Naive thymus-derived CD4-positive, alpha-beta T cell (primary cell): ENCODE results near the gene NEDD4L. TPM values are rescaled to one million over a fixed set of nuclear protein-coding genes. Genes with fewer than 3 reads are reported as not detected.
"Not testable (repeated sequence)": the region's sequence is repeated elsewhere in the genome, so short reads cannot be mapped to it uniquely, and the experiment has no call there.

Experiments used
- ATAC-seq: fragments of 150-1000 bp; cut with Tn5 transposase; 2 replicates; pipeline ENCODE4 v1.10.0; 2021; ENCODE audit warnings: mild to moderate bottlenecking, moderate library complexity
- CTCF ChIA-PET: fragments of 350-600 bp; sonication (Branson Sonifier 250); formaldehyde crosslinking; loops from one replicate; lab custom pipeline; 2021; ENCODE audit warnings: antibody characterized with exemption; lab: Charles Lee
- POLR2A ChIA-PET: fragments of 350-600 bp; sonication (Branson Sonifier 250); formaldehyde crosslinking; loops from one replicate; lab custom pipeline; 2021; ENCODE audit warnings: antibody characterized with exemption, inconsistent platforms; lab: Charles Lee
- DNase-seq, 9 donors: peaks; one replicate each; pipeline versions ENCODE4 v3.0.0 to v3.0.0-alpha.2; 2020 to 2022; ENCODE audit warnings: mixed read lengths in 1 of 9
- H3K27ac ChIP-seq: one replicate; pipeline ENCODE4 v1.7.0; 2013; ENCODE audit warnings: mild to moderate bottlenecking, low read depth, low read length, moderate library complexity
- H3K27me3 ChIP-seq, 2 donors: one replicate each; pipeline ENCODE4 v1.7.0; 2013; ENCODE audit warnings: low read length in 2 of 2, mild to moderate bottlenecking in 2 of 2, moderate library complexity in 2 of 2; ENCODE audit not compliant: control insufficient read depth in 2 of 2, insufficient read depth in 2 of 2
- H3K36me3 ChIP-seq, 3 experiments: 1 replicate in 2 of 3; 2 replicates in 1 of 3; pipeline ENCODE4 v1.7.0; 2013; ENCODE audit warnings: low read length in 3 of 3, mild to moderate bottlenecking in 3 of 3, moderate library complexity in 1 of 3; ENCODE audit not compliant: insufficient read depth in 3 of 3, control insufficient read depth in 2 of 3
- H3K4me1 ChIP-seq, 2 donors: one replicate each; pipeline ENCODE4 v1.7.0; 2013; ENCODE audit warnings: low read length in 2 of 2, mild to moderate bottlenecking in 2 of 2, moderate library complexity in 1 of 2; ENCODE audit not compliant: control insufficient read depth in 2 of 2, insufficient read depth in 2 of 2
- H3K4me3 ChIP-seq: 2 replicates; pipeline ENCODE4 v1.7.0; 2013; ENCODE audit warnings: mild to moderate bottlenecking, low read length
- H3K9me3 ChIP-seq, 3 experiments: 1 replicate in 2 of 3; 2 replicates in 1 of 3; pipeline ENCODE4 v1.7.0; 2013; ENCODE audit warnings: low read length in 3 of 3; ENCODE audit not compliant: control insufficient read depth in 2 of 3
- H3K27ac Mint-ChIP-seq, 9 donors: one replicate each; pipeline ENCODE4 v1.8.0; 2020 to 2022; ENCODE audit warnings: mixed read lengths in 9 of 9, mild to moderate bottlenecking in 8 of 9, moderate library complexity in 5 of 9, inconsistent platforms in 2 of 9
- H3K27me3 Mint-ChIP-seq, 5 donors: one replicate each; pipeline ENCODE4 v1.8.0; 2021 to 2022; ENCODE audit warnings: mixed read lengths in 5 of 5, mild to moderate bottlenecking in 1 of 5
- H3K36me3 Mint-ChIP-seq, 5 donors: one replicate each; pipeline ENCODE4 v1.8.0; 2020 to 2022; ENCODE audit warnings: mixed read lengths in 5 of 5, mild to moderate bottlenecking in 3 of 5, inconsistent platforms in 1 of 5
- H3K4me1 Mint-ChIP-seq, 7 donors: one replicate each; pipeline ENCODE4 v1.8.0; 2020 to 2022; ENCODE audit warnings: mixed read lengths in 7 of 7, mild to moderate bottlenecking in 3 of 7, inconsistent platforms in 1 of 7
- H3K4me3 Mint-ChIP-seq, 10 donors: one replicate each; pipeline ENCODE4 v1.8.0; 2020 to 2022; ENCODE audit warnings: mild to moderate bottlenecking in 10 of 10, mixed read lengths in 10 of 10, moderate library complexity in 6 of 10, inconsistent platforms in 2 of 10
- H3K9me3 Mint-ChIP-seq, 11 donors: one replicate each; pipeline ENCODE4 v1.8.0; 2020 to 2022; ENCODE audit warnings: mixed read lengths in 11 of 11, mild to moderate bottlenecking in 4 of 11, inconsistent platforms in 1 of 11, moderate library complexity in 1 of 11
- intact Hi-C, 2 donors: fragments of 100-400 bp; cut with micrococcal nuclease; formaldehyde crosslinking; loops; one replicate each; pipeline ENCODE4 v1.15.1; 2023
- polyA plus RNA-seq, 2 donors: library from polyadenylated mRNA; unstranded; fragments of 300-500 nt; fragmentation: Illumina TruSeq; gene quantifications; one replicate each; pipeline ENCODE4 v1.2.3, GENCODE V29; 2021
- total RNA-seq, 6 experiments: library from RNA in 5 of 6; stranded (reverse) in 5 of 6; gene quantifications; 1 replicate in 5 of 6; 2 replicates in 1 of 6; pipeline ENCODE4 v1.2.3 and lab custom pipeline; 2021 to 2026

The NEDD4L gene
- total and polyA plus RNA-seq, 7 experiments from 2014 or later: 1.1 to 10.3 (median 4.2) TPM

DNA sequence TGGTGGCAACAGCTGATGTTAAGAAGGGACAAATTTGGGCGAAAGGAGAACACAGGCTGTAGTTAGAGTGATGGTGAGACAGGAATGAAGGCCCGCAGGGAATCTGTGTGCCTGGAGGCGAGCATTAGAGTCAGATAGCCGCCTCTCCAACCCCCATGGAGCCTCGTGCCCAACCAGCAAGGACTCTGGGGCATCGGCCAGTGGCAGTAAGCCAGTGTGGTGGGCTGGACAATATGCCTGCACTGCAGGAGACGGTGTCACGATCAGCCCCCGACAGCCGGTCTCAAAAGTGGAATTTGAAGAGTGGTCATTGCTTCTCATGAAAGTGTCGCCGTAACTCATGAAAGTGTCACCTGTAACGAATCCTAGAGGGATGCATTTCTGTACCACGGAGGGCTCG, 335.4 kb downstream of the NEDD4L start:
- H3K27me3 ChIP-seq: no peaks in the 10 kb centered on the region
- H3K9me3 ChIP-seq: no peaks in the 10 kb centered on the region
- DNase-seq (no peak), ATAC-seq (no peak)
- H3K36me3 Mint-ChIP-seq: peaks cover 0 to 9% (median 4%) of the 10 kb centered on the region in 5 donors
- no peak overlapping the region for H3K27ac Mint-ChIP-seq
- ChIA-PET POLR2A (no interaction called here), CTCF (no interaction called here)
- H3K9me3 Mint-ChIP-seq: no peaks in the 10 kb centered on the region
- H3K4me3 ChIP-seq: no peak overlapping the region
- intact Hi-C loops: no loop called here
- no peaks in the 10 kb centered on the region for H3K27me3 Mint-ChIP-seq
- H3K4me3 Mint-ChIP-seq: no peak overlapping the region
- H3K4me1 Mint-ChIP-seq: peaks cover 0 to 4% (median 0%) of the 10 kb centered on the region in 7 donors
- no peaks in the 10 kb centered on the region for H3K4me1 ChIP-seq
- H3K36me3 ChIP-seq: no peaks in the 10 kb centered on the region
- no peak overlapping the region for H3K27ac ChIP-seq

DNA sequence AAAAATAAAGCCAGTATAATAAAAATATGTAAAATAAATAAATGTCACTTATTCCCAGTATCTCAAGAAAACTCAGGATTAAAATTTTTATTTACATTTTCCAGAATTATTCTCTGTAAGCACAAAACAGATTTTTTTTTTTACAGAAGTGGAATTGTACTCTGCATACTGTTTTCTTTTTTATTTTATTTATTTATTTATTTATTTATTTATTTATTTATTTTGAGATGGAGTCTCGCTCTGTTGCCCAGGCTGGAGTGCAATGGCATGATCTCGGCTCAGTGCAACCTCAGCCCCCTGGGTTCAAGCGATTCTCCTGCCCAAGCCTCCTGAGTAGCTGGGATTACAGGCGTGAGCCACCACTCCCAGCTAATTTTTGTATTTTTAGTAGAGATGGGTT, 336.1 kb downstream of the NEDD4L start:
- H3K27ac Mint-ChIP-seq, H3K36me3 ChIP-seq, CTCF ChIA-PET, H3K27ac ChIP-seq, H3K27me3 ChIP-seq, H3K9me3 ChIP-seq, H3K4me1 ChIP-seq, POLR2A ChIA-PET, H3K4me3 Mint-ChIP-seq, ATAC-seq, H3K9me3 Mint-ChIP-seq, intact Hi-C loops, H3K27me3 Mint-ChIP-seq, H3K4me3 ChIP-seq, DNase-seq, H3K4me1 Mint-ChIP-seq: not testable (repeated sequence)
- peaks cover 0 to 11% (median 4%) of the 10 kb centered on the region in 5 donors for H3K36me3 Mint-ChIP-seq

DNA sequence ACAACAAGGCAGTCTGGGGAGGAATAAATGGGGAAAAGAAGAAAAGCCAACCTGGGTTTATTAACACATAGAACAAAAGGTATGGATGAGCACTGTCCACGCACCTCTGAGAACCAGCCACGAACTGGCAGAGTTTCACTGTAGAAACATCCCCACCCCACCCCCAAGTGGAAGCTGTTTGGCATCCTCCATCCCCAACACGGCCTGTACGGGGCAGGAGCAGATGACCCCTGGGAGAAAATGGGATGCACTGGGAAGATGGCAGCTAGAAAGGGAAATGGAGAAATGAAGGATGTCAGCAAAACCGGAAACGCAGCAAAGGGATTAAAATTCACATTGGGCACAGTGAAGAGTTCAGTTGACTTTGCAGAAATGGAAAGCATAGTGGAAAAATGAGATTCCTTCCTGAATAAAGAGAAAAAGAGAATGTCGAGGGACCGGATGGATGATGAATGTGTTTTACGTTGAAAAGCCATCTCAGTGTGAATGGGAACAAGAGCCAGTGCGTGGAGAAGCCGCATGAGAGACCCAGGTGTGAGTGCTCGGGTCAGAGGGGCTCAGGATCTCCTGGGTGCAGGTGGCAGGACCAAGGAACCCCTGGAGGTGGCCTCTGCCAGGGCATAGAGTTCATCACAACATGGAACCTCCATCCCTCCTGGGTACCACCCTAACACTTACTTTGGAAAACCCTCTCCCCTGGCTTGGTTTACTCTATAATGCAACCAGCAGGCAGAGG, 337.8 kb downstream of the NEDD4L start:
- Histone ChIP-seq H3K27me3 (no peaks in the 10 kb centered on the region), H3K4me1 (no peaks in the 10 kb centered on the region), H3K4me3 (no peak overlapping the region), H3K36me3 (no peaks in the 10 kb centered on the region), H3K9me3 (no peaks in the 10 kb centered on the region), H3K27ac (no peak overlapping the region)
- ATAC-seq (no peak), DNase-seq (no peak)
- POLR2A ChIA-PET: no interaction called here
- Mint-ChIP-seq H3K36me3 (peaks cover 0 to 11% (median 3%) of the 10 kb centered on the region in 5 donors), H3K4me3 (no peak overlapping the region), H3K4me1 (peaks cover 0 to 2% (median 0%) of the 10 kb centered on the region in 7 donors), H3K9me3 (no peaks in the 10 kb centered on the region), H3K27me3 (no peaks in the 10 kb centered on the region), H3K27ac (peak overlapping the region in 1 of 9 donors; percentile 3)
- CTCF ChIA-PET: no interaction called here
- intact Hi-C loops: no loop called here

DNA sequence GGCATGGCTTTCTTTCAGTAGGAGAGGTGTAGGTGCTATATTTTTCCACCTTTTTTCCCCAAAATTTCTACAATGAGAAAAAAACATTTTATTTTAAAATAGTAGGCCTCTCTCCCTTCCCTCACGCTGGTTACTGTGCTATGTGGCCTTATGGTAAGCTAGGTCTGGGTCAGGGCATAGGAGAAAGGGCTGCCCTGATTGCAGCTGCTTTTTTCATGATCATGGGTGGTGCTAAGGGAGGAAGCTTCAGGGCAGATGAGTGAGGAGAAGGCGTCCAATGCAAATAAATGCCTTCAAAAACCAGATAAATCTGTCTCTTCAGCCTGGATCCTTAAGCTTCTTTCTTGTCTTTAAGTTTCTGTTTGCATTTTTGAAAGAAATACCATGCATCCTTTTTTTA, 338.4 kb downstream of the NEDD4L start:
- ChIA-PET CTCF (no interaction called here), POLR2A (no interaction called here)
- Mint-ChIP-seq H3K9me3 (no peaks in the 10 kb centered on the region), H3K36me3 (peaks cover 0 to 9% (median 3%) of the 10 kb centered on the region in 5 donors), H3K27me3 (no peaks in the 10 kb centered on the region), H3K4me3 (no peak overlapping the region), H3K4me1 (no peaks in the 10 kb centered on the region), H3K27ac (no peak overlapping the region)
- H3K27me3 ChIP-seq: no peaks in the 10 kb centered on the region
- no peak for ATAC-seq
- H3K4me1 ChIP-seq: no peaks in the 10 kb centered on the region
- H3K36me3 ChIP-seq: no peaks in the 10 kb centered on the region
- no peak overlapping the region for H3K27ac ChIP-seq
- H3K4me3 ChIP-seq: no peak overlapping the region
- DNase-seq: no peak
- H3K9me3 ChIP-seq: no peaks in the 10 kb centered on the region
- intact Hi-C loops: no loop called here

DNA sequence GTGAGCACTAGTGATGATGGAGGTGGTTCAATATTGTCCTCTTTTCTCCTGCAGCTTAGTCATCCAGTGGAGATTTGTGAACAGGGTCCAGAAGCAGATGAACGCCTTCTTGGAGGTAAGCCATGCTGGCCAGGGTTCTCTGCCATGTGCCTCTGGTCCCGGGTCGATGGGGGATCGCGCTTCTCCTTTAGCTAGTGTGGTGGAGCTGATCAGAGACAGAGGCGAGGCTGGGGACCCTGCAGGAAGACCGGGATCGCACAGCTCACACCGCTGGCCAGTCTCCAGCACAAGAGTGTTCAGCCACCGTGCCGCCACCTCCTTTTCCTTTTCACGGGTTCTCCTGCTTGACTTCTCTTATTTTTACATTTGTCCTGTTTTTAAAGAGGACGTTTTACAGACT, 341.4 kb downstream of the NEDD4L start:
- ChIA-PET CTCF (interaction anchor here (0.6 kb wide), 1 partner anchor 94 kb away, joined by 3 read pairs; no protein-coding TSS in a partner anchor), POLR2A (no interaction called here)
- intact Hi-C loops: no loop called here
- no peaks in the 10 kb centered on the region for H3K4me1 ChIP-seq
- Mint-ChIP-seq H3K36me3 (peaks cover 0 to 20% (median 0%) of the 10 kb centered on the region in 5 donors), H3K27me3 (no peaks in the 10 kb centered on the region), H3K9me3 (no peaks in the 10 kb centered on the region), H3K4me3 (no peak overlapping the region), H3K4me1 (no peaks in the 10 kb centered on the region), H3K27ac (no peak overlapping the region)
- ATAC-seq (no peak), DNase-seq (no peak)
- no peaks in the 10 kb centered on the region for H3K36me3 ChIP-seq
- no peak overlapping the region for H3K4me3 ChIP-seq
- H3K27ac ChIP-seq: no peak overlapping the region
- H3K27me3 ChIP-seq: no peaks in the 10 kb centered on the region
- H3K9me3 ChIP-seq: no peaks in the 10 kb centered on the region

DNA sequence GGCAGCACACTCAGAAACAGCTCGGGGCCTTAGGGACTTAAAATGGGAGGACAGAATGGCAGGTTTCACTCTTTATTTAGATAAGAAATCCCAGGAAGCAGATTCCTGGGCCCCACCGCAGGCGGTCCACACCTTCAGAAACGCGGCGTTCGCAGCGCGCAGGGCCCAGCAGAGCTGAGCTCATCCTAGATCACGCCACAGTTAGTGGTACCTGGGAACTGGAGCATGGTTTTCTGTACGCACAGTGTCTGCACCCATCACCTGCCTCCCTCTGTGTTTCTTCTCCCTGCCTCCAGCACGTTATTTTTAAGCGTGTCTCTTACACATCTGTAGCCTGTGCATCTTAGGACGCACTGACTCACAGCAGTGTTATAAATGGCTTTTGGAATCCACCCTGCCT, 342.8 kb downstream of the NEDD4L start:
- no peak for DNase-seq
- Mint-ChIP-seq H3K4me1 (no peaks in the 10 kb centered on the region), H3K36me3 (peaks cover 0 to 23% (median 0%) of the 10 kb centered on the region in 5 donors), H3K9me3 (no peaks in the 10 kb centered on the region), H3K27ac (no peak overlapping the region), H3K4me3 (no peak overlapping the region), H3K27me3 (no peaks in the 10 kb centered on the region)
- intact Hi-C loops: no loop called here
- no peak for ATAC-seq
- no peaks in the 10 kb centered on the region for H3K36me3 ChIP-seq
- H3K4me1 ChIP-seq: no peaks in the 10 kb centered on the region
- H3K27me3 ChIP-seq: no peaks in the 10 kb centered on the region
- H3K4me3 ChIP-seq: no peak overlapping the region
- no peak overlapping the region for H3K27ac ChIP-seq
- ChIA-PET POLR2A (no interaction called here), CTCF (no interaction called here)
- no peaks in the 10 kb centered on the region for H3K9me3 ChIP-seq

DNA sequence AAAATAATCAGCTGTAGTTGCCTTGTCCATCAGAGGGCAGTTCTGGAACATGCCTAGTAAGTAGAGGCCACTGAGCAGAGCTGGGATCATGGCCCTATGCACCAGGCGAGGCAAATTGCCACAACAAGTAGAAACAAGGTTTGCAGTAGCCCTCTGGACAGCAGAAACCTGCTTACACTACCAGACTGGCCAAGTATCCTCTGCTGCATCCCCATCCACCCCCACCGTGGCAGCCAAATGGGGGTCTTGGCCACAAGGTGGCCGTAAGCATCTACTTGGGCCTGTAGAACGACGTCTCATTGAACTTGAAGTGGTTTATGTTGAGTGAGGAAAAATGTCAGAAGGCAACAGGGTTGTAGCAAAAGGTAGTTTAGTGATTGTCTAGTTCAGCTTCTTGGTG, 343.7 kb downstream of the NEDD4L start:
- ChIA-PET CTCF (no interaction called here), POLR2A (no interaction called here)
- intact Hi-C loops: no loop called here
- DNase-seq (no peak), ATAC-seq (no peak)
- H3K27me3 Mint-ChIP-seq: no peaks in the 10 kb centered on the region
- Histone ChIP-seq H3K9me3 (no peaks in the 10 kb centered on the region), H3K4me1 (no peaks in the 10 kb centered on the region), H3K27me3 (no peaks in the 10 kb centered on the region), H3K36me3 (no peaks in the 10 kb centered on the region), H3K27ac (no peak overlapping the region), H3K4me3 (no peak overlapping the region)
- no peaks in the 10 kb centered on the region for H3K9me3 Mint-ChIP-seq
- H3K4me3 Mint-ChIP-seq: no peak overlapping the region
- no peak overlapping the region for H3K27ac Mint-ChIP-seq
- H3K4me1 Mint-ChIP-seq: no peaks in the 10 kb centered on the region
- peaks cover 0 to 23% (median 0%) of the 10 kb centered on the region in 5 donors for H3K36me3 Mint-ChIP-seq
